IPS DF 6.9 (cell line): Measurements from ENCODE around the gene NDUFB3.

Experiments
- DNase-seq: peaks from one replicate; pipeline ENCODE4 v3.0.0-alpha.2; 2013; ENCODE audit warnings: low read depth, low spot score
- H3K27ac ChIP-seq: one replicate; pipeline ENCODE4 v1.5.1; 2013; ENCODE audit warnings: low read length, control low read depth
- H3K27me3 ChIP-seq: 2 replicates; pipeline ENCODE4 v1.6.1; 2013; ENCODE audit warnings: mild to moderate bottlenecking, low read length; ENCODE audit not compliant: control insufficient read depth, insufficient read depth
- H3K36me3 ChIP-seq: 2 replicates; pipeline ENCODE4 v1.6.1; 2013; ENCODE audit warnings: low read length; ENCODE audit not compliant: control insufficient read depth, insufficient read depth
- H3K4me1 ChIP-seq: 2 replicates; pipeline ENCODE4 v1.6.1; 2013; ENCODE audit warnings: low read length; ENCODE audit not compliant: control insufficient read depth, insufficient read depth
- H3K4me3 ChIP-seq: 2 replicates; pipeline ENCODE4 v1.5.1; 2013; ENCODE audit warnings: mild to moderate bottlenecking, low read length
- H3K9me3 ChIP-seq: 2 replicates; pipeline ENCODE4 v1.6.1; 2013; ENCODE audit warnings: low read length, inconsistent platforms; ENCODE audit not compliant: control insufficient read depth, insufficient read depth
- WGBS: extraction: QIAGEN DNeasy Blood & Tissue Kit; methylation state at CpG from one replicate; pipeline ENCODE4 v1.1.7; 2013; ENCODE audit warnings: mixed read lengths, missing lambda C conversion rate; ENCODE audit not compliant: insufficient read length, insufficient coverage; 5-methylcytosine and 5-hydroxymethylcytosine counted together

The NDUFB3 gene

DNA sequence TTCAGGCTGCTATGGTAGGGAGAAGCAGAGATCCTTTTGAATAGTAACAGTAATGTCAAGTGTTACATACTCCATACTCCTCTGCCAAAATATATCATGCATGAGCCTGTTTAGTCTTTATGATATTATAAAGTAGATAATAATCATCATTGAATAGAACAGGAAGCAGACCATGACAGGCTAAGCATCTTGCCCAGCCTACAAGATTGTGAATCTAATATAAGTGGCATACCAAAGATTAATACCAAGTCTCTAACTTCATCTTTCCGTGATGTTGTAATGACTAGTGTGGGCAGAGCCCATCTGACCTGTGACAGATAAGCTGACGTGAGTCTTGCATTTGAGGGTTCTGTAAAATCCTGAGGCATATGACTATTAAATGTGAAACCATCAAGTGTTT, 13.1 kb downstream of the NDUFB3 start:
- H3K4me3 ChIP-seq, result no peak overlapping the region
- WGBS, result no CpG with 5 or more reads among the region's 2 CpGs
- no peak for DNase-seq
- H3K4me1 ChIP-seq, result no peaks in the 10 kb centered on the region
- H3K36me3 ChIP-seq, result no peaks in the 10 kb centered on the region
- H3K9me3 ChIP-seq, result no peaks in the 10 kb centered on the region
- H3K27me3 ChIP-seq, result no peaks in the 10 kb centered on the region
- H3K27ac ChIP-seq, result no peak overlapping the region

DNA sequence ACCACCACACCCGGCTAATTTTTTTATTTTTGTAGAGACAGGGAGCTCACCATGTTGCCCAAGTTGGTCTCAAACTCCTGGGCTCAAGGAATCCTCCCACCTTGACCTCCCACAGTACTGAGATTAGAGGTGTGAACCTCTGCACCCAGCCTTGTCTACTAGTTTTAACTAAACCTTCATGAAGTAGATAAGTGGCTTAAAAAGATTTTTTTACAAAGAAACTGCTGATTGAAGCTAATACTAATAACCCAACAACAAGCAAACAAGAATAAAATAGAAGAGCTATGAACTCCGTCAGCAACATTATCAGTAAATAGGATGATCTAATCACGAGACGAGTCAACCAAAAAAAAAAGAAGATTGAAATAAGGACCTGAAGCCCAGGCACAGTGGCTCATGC, 18.8 kb downstream of the NDUFB3 start:
- no peaks in the 10 kb centered on the region for H3K27me3 ChIP-seq
- H3K4me3 ChIP-seq, result no peak overlapping the region
- no peaks in the 10 kb centered on the region for H3K36me3 ChIP-seq
- H3K27ac ChIP-seq, result no peak overlapping the region
- WGBS, result no CpG with 5 or more reads among the region's 4 CpGs
- DNase-seq, result no peak
- no peaks in the 10 kb centered on the region for H3K4me1 ChIP-seq
- no peaks in the 10 kb centered on the region for H3K9me3 ChIP-seq

DNA sequence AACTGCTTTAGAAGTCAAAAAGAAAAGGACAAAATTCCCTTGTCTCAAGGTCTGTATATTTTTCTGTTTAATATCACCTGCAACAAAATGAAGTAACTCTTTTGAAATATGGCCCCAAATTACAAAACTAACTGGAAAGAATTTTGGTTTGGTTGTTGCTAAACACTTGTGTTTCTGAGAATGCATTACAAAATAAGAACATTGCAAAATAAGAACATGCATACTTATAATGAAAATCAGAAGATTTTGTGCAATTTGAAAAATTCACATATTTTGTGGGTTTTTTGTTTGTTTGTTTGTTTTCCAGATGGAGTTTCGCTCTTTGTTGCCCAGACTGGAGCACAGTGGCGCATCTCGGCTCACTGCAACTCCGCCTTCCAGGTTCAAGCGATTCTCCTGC, 21.8 kb downstream of the NDUFB3 start:
- no peaks in the 10 kb centered on the region for H3K27me3 ChIP-seq
- no peak overlapping the region for H3K4me3 ChIP-seq
- no peaks in the 10 kb centered on the region for H3K9me3 ChIP-seq
- no CpG with 5 or more reads among the region's 5 CpGs for WGBS
- H3K27ac ChIP-seq, result no peak overlapping the region
- no peaks in the 10 kb centered on the region for H3K4me1 ChIP-seq
- no peaks in the 10 kb centered on the region for H3K36me3 ChIP-seq
- DNase-seq, result no peak

DNA sequence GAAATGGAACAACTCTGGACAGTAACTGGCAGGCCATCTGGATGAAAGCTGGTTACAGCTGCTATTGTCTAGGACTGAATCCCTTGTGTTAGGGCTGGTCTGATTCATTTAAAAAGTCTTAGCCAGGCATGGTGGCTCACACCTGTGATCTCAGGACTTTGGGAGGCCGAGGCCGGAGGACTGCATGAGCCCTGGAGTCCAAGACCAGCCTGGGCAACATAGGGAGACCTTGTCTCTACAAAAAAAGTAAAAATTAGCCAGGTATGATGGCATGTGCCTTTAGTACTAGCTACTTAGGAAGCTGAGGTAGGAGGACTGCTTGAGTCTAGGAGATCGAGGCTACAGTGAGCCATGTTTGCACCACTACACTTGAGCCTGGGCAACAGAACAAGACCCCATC, 28.7 kb downstream of the NDUFB3 start:
- H3K4me3 ChIP-seq, result no peak overlapping the region
- DNase-seq, result no peak
- no peaks in the 10 kb centered on the region for H3K36me3 ChIP-seq
- no peak overlapping the region for H3K27ac ChIP-seq
- WGBS, result no CpG with 5 or more reads among the region's 3 CpGs
- H3K4me1 ChIP-seq, result no peaks in the 10 kb centered on the region
- no peaks in the 10 kb centered on the region for H3K27me3 ChIP-seq
- H3K9me3 ChIP-seq, result no peaks in the 10 kb centered on the region

DNA sequence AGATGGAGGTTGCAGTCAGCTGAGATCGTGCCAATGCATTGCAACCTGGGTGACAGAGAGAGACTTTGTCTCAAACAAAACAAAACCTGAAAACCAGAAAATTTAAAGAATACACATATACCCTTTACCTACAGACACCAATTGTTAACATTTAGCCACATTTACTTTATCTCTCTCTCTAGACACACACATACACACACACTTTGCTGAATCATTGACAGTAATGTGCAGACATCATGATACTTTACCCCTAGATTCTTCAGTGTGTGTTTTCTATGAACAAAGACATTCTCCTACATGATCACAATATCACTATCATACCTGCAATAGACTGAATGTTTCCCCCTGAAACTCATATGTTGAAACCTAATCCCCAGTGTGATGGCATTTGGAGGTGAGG, 34.0 kb downstream of the NDUFB3 start:
- Histone ChIP-seq H3K27me3 (no peaks in the 10 kb centered on the region), H3K27ac (no peak overlapping the region), H3K9me3 (no peaks in the 10 kb centered on the region), H3K36me3 (no peaks in the 10 kb centered on the region), H3K4me3 (no peak overlapping the region), H3K4me1 (no peaks in the 10 kb centered on the region)
- DNase-seq, result no peak
- WGBS, result no CpG with 5 or more reads among the region's 1 CpG

DNA sequence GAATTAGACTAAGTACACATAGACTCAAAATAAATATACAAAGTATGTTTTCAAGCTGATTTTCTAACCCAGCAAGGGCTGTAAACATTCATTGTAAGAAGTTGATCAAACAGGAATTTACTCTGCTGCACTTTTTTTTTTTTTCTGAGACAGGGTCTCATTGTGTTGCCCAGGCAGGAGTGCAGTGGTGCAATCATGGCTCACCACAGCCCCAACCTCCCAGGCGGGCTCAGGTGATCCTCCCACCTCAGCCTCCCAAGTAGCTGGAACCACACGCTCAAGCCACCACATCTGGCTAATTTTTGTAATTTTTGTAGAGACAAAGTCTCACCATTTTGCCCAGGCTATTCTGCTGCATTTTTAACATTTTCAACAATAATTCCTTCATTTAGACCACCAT, 35.8 kb downstream of the NDUFB3 start:
- no peaks in the 10 kb centered on the region for H3K9me3 ChIP-seq
- H3K4me3 ChIP-seq, result no peak overlapping the region
- no CpG with 5 or more reads among the region's 2 CpGs for WGBS
- no peaks in the 10 kb centered on the region for H3K36me3 ChIP-seq
- H3K27me3 ChIP-seq, result no peaks in the 10 kb centered on the region
- H3K4me1 ChIP-seq, result no peaks in the 10 kb centered on the region
- no peak overlapping the region for H3K27ac ChIP-seq
- DNase-seq, result no peak

DNA sequence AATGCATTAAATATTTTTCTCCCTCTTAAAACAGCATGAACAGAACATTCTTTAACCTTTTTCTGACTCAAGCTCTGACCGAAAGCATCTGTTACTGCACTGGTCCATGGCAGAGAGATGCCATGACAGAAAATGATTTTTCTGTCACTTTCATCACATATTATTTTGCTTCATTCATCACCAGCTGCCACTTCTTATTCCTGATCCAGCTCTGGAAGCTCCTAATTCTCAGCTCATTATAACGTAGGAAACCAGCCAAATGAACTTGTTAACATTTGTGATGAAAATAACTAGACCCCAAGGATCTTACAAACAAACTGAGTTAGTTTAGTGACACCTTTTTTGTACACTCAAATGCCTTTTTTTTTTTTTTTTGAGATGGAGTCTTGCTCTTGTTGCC, 36.5 kb downstream of the NDUFB3 start:
- no peaks in the 10 kb centered on the region for H3K27me3 ChIP-seq
- no peak overlapping the region for H3K27ac ChIP-seq
- no peaks in the 10 kb centered on the region for H3K4me1 ChIP-seq
- no peak overlapping the region for H3K4me3 ChIP-seq
- WGBS, result no CpG with 5 or more reads among the region's 2 CpGs
- H3K9me3 ChIP-seq, result no peaks in the 10 kb centered on the region
- DNase-seq, result no peak
- H3K36me3 ChIP-seq, result no peaks in the 10 kb centered on the region

DNA sequence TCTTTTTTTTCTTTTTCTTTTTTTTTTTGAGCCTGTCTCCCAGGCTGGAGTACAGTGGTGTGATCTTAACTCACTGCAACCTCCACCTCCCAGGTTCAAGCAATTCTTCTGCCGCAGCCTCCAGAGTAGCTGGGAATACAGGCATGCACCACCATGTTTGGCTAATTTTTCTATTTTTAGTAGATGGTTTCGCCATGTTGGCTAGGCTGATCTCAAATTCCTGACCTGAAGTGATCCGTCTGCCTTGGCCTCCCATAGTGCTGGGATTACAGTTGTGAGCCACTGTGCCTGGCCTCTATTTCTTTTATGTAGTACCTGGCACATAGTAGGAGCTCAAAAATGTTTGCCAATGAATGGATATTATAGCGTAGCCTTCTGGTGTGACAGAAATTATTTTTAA, 37.4 kb downstream of the NDUFB3 start:
- DNase-seq, result no peak
- Histone ChIP-seq H3K4me1 (no peaks in the 10 kb centered on the region), H3K36me3 (no peaks in the 10 kb centered on the region), H3K4me3 (no peak overlapping the region), H3K27ac (no peak overlapping the region), H3K9me3 (no peaks in the 10 kb centered on the region), H3K27me3 (no peaks in the 10 kb centered on the region)
- no CpG with 5 or more reads among the region's 4 CpGs for WGBS

DNA sequence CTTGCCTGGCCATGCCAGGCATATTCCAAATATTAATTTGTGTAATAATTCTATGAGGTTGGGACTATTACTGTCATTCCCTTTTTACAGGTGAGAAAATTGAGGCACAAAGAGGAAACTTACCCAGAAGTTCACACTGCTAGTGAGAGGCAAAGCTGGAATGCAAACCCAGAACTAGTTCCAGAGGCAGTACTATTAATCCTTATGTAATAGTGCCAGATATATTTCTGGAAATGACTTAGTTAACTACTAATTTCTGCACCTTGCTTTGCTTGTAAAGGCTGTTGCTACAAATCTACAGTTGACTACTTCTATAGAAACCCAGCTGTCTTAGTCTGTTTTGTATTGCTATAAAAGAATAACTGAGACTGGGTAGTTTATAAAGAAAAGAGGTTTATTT, 38.8 kb downstream of the NDUFB3 start:
- H3K4me1 ChIP-seq, result no peaks in the 10 kb centered on the region
- no peaks in the 10 kb centered on the region for H3K9me3 ChIP-seq
- no peaks in the 10 kb centered on the region for H3K36me3 ChIP-seq
- H3K27ac ChIP-seq, result no peak overlapping the region
- H3K4me3 ChIP-seq, result no peak overlapping the region
- DNase-seq, result no peak
- H3K27me3 ChIP-seq, result no peaks in the 10 kb centered on the region

DNA sequence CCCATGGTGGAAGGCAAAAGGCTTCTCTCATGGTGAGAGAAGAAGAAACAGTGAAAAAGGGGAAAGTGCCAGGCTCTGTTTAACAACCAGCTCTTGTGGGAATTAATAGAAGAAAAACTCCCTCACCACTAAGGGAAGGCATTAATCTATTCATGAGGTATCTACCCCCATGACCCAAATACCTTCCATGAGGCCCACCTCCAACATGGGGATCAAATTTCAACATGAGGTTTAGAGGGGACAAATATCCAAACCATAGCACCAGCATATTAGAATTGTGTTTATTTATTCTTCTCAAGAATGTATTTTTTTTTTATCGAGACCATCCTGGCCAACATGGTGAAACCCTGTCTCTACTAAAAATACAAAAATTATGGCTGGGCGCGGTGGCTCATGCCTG, 39.3 kb downstream of the NDUFB3 start:
- Histone ChIP-seq H3K9me3 (no peaks in the 10 kb centered on the region), H3K4me3 (no peak overlapping the region), H3K36me3 (no peaks in the 10 kb centered on the region), H3K27me3 (no peaks in the 10 kb centered on the region), H3K27ac (no peak overlapping the region), H3K4me1 (no peaks in the 10 kb centered on the region)
- WGBS, result no CpG with 5 or more reads among the region's 3 CpGs
- DNase-seq, result no peak

DNA sequence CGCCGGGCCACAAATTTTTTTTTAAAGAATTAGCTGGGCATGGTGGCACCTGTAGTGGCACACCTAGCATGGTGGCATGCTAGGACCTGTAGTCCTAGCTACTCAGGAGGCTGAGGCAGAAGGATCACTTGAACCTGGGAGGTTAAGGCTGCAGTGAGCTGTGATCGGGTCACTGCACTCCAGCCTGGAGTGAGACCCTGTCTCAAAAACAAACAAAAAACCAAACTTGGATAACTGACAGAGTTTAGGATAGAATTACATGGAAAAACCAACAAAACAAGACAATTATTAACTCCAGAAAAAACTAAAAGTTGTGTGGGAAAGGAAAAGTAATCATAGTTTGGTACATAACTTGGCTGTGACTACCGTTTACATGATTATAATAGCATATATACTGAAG, 42.5 kb downstream of the NDUFB3 start:
- WGBS, result no CpG with 5 or more reads among the region's 4 CpGs
- H3K27me3 ChIP-seq, result no peaks in the 10 kb centered on the region
- H3K9me3 ChIP-seq, result no peaks in the 10 kb centered on the region
- no peak overlapping the region for H3K27ac ChIP-seq
- H3K4me1 ChIP-seq, result peaks cover 3% of the 10 kb centered on the region; the same call in 1 of the 2 replicates
- no peaks in the 10 kb centered on the region for H3K36me3 ChIP-seq
- no peak overlapping the region for H3K4me3 ChIP-seq
- no peak for DNase-seq
